Erythroblast (primary cell): ENCODE measurements around the gene ODAD2.
"Not testable (repeated sequence)": the region's sequence is repeated elsewhere in the genome, so short reads cannot be mapped to it uniquely, and the experiment has no call there.

Experiments
- DNase-seq, 2 experiments: peaks; one replicate each; lab custom pipeline; 2025; lab: John Stamatoyannopoulos, UW
- GATA1 ChIP-seq: IDR thresholded peaks from 2 replicates; pipeline ENCODE4 v1.6.1; 2011; ENCODE audit warnings: low read depth, mild to moderate bottlenecking, control low read depth, low read length, moderate library complexity
- POLR2A ChIP-seq: IDR thresholded peaks from 2 replicates; pipeline ENCODE4 v1.6.1; 2011; ENCODE audit warnings: mild to moderate bottlenecking, low read length

ODAD2 gene

GRCh38 chr10:27998178-27998953, 513 bp downstream of the ODAD2 start:
- no peak for DNase-seq
- TF ChIP-seq GATA1 (no peak), POLR2A (no peak)

- DNase-seq = no peak
- TF ChIP-seq POLR2A (no peak), GATA1 (no peak)
These were observed 1.1 kb downstream of the ODAD2 start for GRCh38 chr10:27997865-27998177.

GRCh38 chr10:27995311-27995710, 3.6 kb downstream of the ODAD2 start:
- DNase-seq = no peak
- TF ChIP-seq POLR2A = no peak
- no peak for TF ChIP-seq GATA1

- DNase-seq = not testable (repeated sequence)
These were observed 9.5 kb downstream of the ODAD2 start for GRCh38 chr10:27989357-27989756.

GRCh38 chr10:27986821-27987220, 12.1 kb downstream of the ODAD2 start:
- no peak for DNase-seq
- TF ChIP-seq POLR2A (no peak), GATA1 (no peak)

- TF ChIP-seq GATA1 (no peak), POLR2A (no peak)
- DNase-seq = no peak
These were observed 15.9 kb downstream of the ODAD2 start for GRCh38 chr10:27982875-27983543.

GRCh38 chr10:27981744-27982143, 17.1 kb downstream of the ODAD2 start:
- TF ChIP-seq POLR2A (no peak), GATA1 (no peak)
- DNase-seq = no peak

GRCh38 chr10:27970795-27971194, 28.1 kb downstream of the ODAD2 start:
- not testable (repeated sequence) for DNase-seq

- not testable (repeated sequence) for DNase-seq
These were observed 28.9 kb downstream of the ODAD2 start for GRCh38 chr10:27969931-27970330.

GRCh38 chr10:27959093-27959715, 39.7 kb downstream of the ODAD2 start:
- no peak for DNase-seq
- no peak for TF ChIP-seq POLR2A
- no peak for TF ChIP-seq GATA1

GRCh38 chr10:27958383-27958782, 40.5 kb downstream of the ODAD2 start:
- not testable (repeated sequence) for DNase-seq

- TF ChIP-seq POLR2A = no peak
- no peak for TF ChIP-seq GATA1
- no peak for DNase-seq
These were observed 48.7 kb downstream of the ODAD2 start for GRCh38 chr10:27950242-27950564.

- TF ChIP-seq GATA1 (no peak), POLR2A (no peak)
- DNase-seq = no peak
These were observed 49.2 kb downstream of the ODAD2 start for GRCh38 chr10:27949528-27950241.

GRCh38 chr10:27948186-27948585, 50.7 kb downstream of the ODAD2 start:
- no peak for DNase-seq
- TF ChIP-seq POLR2A (no peak), GATA1 (no peak)
